ENCODE data around the gene ARL6IP4. TPM values are rescaled to one million over a fixed set of nuclear protein-coding genes. Genes with fewer than 3 reads are reported as not detected.

The ARL6IP4 gene
- total RNA-seq, 1 experiment from 2014 or later: 162 TPM

- Histone ChIP-seq H3F3A (ENCODE audit: insufficient read depth, low read depth) (peaks cover 19% of the 10 kb centered on the region; the same call in 1 of the 2 replicates), H2AFZ (no peak overlapping the region), H3K4me3 (no peak overlapping the region), H3K9me3 (ENCODE audit: insufficient read depth, low read depth) (no peaks in the 10 kb centered on the region), H3K9me2 (ENCODE audit: insufficient read depth) (no peaks in the 10 kb centered on the region), H3K4me1 (replicated peaks; ENCODE audit: insufficient read depth) (peaks cover 37% of the 10 kb centered on the region), H3K79me2 (ENCODE audit: low read depth) (no peaks in the 10 kb centered on the region), H3K36me3 (ENCODE audit: low read depth) (no peaks in the 10 kb centered on the region), H3K27me3 (ENCODE audit: insufficient read depth, low read depth) (no peaks in the 10 kb centered on the region), H4K20me1 (ENCODE audit: insufficient read depth) (no peaks in the 10 kb centered on the region), H3K27ac (no peak overlapping the region), H3K4me2 (no peak overlapping the region)
- intact Hi-C loops (cut with micrococcal nuclease; ENCODE audit: unreplicated experiment): no loop called here
- CTCF ChIA-PET: no interaction called here
- BruUV-seq (replicated peaks): no TSS peak
- no peak for TF ChIP-seq EZH2 (IDR thresholded peaks at IDR 0.05; ENCODE audit: low read depth)
- TF ChIP-seq CTCF (conservative IDR thresholded peaks at IDR 0.05): no peak
- DNase-seq: no peak
- POLR2A ChIA-PET (ENCODE audit: unreplicated experiment): no interaction called here
These were observed 31.1 kb upstream of the ARL6IP4 start for GRCh38 chr12:122949405-122949804.

GRCh38 chr12:122949816-122950675 is 30.4 kb upstream of the ARL6IP4 start:
- no peak overlapping the region for H3K27ac ChIP-seq
- DNase-seq: no peak
- intact Hi-C loops (cut with micrococcal nuclease; ENCODE audit: unreplicated experiment): loop anchor here (5.0 kb wide), 1 partner anchor 178 kb away; the partner anchor contains the start of gene CCDC62
- no peaks in the 10 kb centered on the region for H3K27me3 ChIP-seq (ENCODE audit: insufficient read depth, low read depth)
- H3K36me3 ChIP-seq (ENCODE audit: low read depth): no peaks in the 10 kb centered on the region
- H3K4me2 ChIP-seq: no peak overlapping the region
- no TSS peak for BruUV-seq (replicated peaks)
- no peaks in the 10 kb centered on the region for H3K9me3 ChIP-seq (ENCODE audit: insufficient read depth, low read depth)
- H4K20me1 ChIP-seq (ENCODE audit: insufficient read depth): no peaks in the 10 kb centered on the region
- no peaks in the 10 kb centered on the region for H3K79me2 ChIP-seq (ENCODE audit: low read depth)
- POLR2A ChIA-PET (ENCODE audit: unreplicated experiment): no interaction called here
- H3K4me1 ChIP-seq (replicated peaks; ENCODE audit: insufficient read depth): peaks cover 32% of the 10 kb centered on the region
- no peaks in the 10 kb centered on the region for H3K9me2 ChIP-seq (ENCODE audit: insufficient read depth)
- CTCF ChIA-PET: interaction anchor here (0.7 to 2.1 kb wide), 2 partner anchors 89 to 105 kb away, joined by 5 to 7 read pairs; no protein-coding TSS in a partner anchor
- no peak overlapping the region for H3K4me3 ChIP-seq
- peaks cover 19% of the 10 kb centered on the region; the same call in 1 of the 2 replicates for H3F3A ChIP-seq (ENCODE audit: insufficient read depth, low read depth)
- H2AFZ ChIP-seq: no peak overlapping the region
- TF ChIP-seq EZH2 (IDR thresholded peaks at IDR 0.05; ENCODE audit: low read depth) (no peak), CTCF (conservative IDR thresholded peaks at IDR 0.05) (no peak)

- Histone ChIP-seq H3K36me3 (ENCODE audit: low read depth) (no peaks in the 10 kb centered on the region), H3K27me3 (ENCODE audit: insufficient read depth, low read depth) (no peaks in the 10 kb centered on the region), H2AFZ (no peak overlapping the region), H3K4me3 (no peak overlapping the region), H3F3A (ENCODE audit: insufficient read depth, low read depth) (peaks cover 17% of the 10 kb centered on the region; the same call in 1 of the 2 replicates), H4K20me1 (ENCODE audit: insufficient read depth) (no peaks in the 10 kb centered on the region), H3K4me1 (replicated peaks; ENCODE audit: insufficient read depth) (peaks cover 27% of the 10 kb centered on the region), H3K9me3 (ENCODE audit: insufficient read depth, low read depth) (no peaks in the 10 kb centered on the region), H3K27ac (0 out of 2 replicates have a peak overlapping the region, but pooled peaks have one; percentile 32), H3K9me2 (ENCODE audit: insufficient read depth) (no peaks in the 10 kb centered on the region), H3K79me2 (ENCODE audit: low read depth) (no peaks in the 10 kb centered on the region), H3K4me2 (no peak overlapping the region)
- ChIA-PET POLR2A (ENCODE audit: unreplicated experiment) (no interaction called here), CTCF (interaction anchor here (0.7 to 2.1 kb wide), 2 partner anchors 87 to 91 kb away, joined by 7 to 11 read pairs; no protein-coding TSS in a partner anchor)
- no TSS peak for BruUV-seq (replicated peaks)
- intact Hi-C loops (cut with micrococcal nuclease; ENCODE audit: unreplicated experiment): loop anchor here (5.0 kb wide), 1 partner anchor 179 kb away; the partner anchor contains the start of gene CCDC62
- TF ChIP-seq CTCF (conservative IDR thresholded peaks at IDR 0.05) (no peak), EZH2 (IDR thresholded peaks at IDR 0.05; ENCODE audit: low read depth) (no peak)
- peak in 1 of 2 experiments; percentile 65 for DNase-seq
These were observed 29.1 kb upstream of the ARL6IP4 start for GRCh38 chr12:122951406-122951805.
